KMS-11 (cell line): ENCODE data around the gene DMD.

Experiments
- H2AFZ ChIP-seq: fragments of 200-600 bp; sonication (generic); 2 replicates; pipeline ENCODE4 v1.6.1; 2016; ENCODE audit warnings: antibody characterized with exemption, mixed run types, low read depth
- H3K27ac ChIP-seq: fragments of 200-600 bp; sonication (generic); 2 replicates; pipeline ENCODE4 v1.6.1; 2016; ENCODE audit warnings: mild to moderate bottlenecking, mixed run types
- H3K27me3 ChIP-seq: fragments of 200-600 bp; sonication (generic); 2 replicates; pipeline ENCODE4 v1.6.1; 2017; ENCODE audit warnings: mild to moderate bottlenecking, low read depth, mixed run types, moderate library complexity; ENCODE audit not compliant: insufficient read depth
- H3K36me3 ChIP-seq: fragments of 200-600 bp; sonication (generic); 2 replicates; pipeline ENCODE4 v1.6.1; 2017; ENCODE audit warnings: mild to moderate bottlenecking, mixed run types; ENCODE audit not compliant: insufficient read depth
- H3K4me1 ChIP-seq: fragments of 200-600 bp; sonication (generic); 2 replicates; pipeline ENCODE4 v1.6.1; 2016; ENCODE audit warnings: mild to moderate bottlenecking, low read depth, mixed run types; ENCODE audit not compliant: poor library complexity, severe bottlenecking
- H3K4me2 ChIP-seq: fragments of 200-600 bp; sonication (generic); 2 replicates; pipeline ENCODE4 v1.7.0; 2016; ENCODE audit warnings: mild to moderate bottlenecking, mixed run types
- H3K4me3 ChIP-seq: fragments of 200-600 bp; sonication (generic); IDR thresholded peaks from 2 replicates; pipeline ENCODE4 v1.6.1; 2017; ENCODE audit warnings: low read depth, low read length, mixed read lengths; ENCODE audit not compliant: insufficient read depth
- H3K79me2 ChIP-seq: fragments of 200-600 bp; sonication (generic); 2 replicates; pipeline ENCODE4 v1.6.1; 2016; ENCODE audit warnings: low read depth, mixed run types; ENCODE audit not compliant: insufficient read depth
- H3K9ac ChIP-seq: fragments of 200-600 bp; sonication (generic); 2 replicates; pipeline ENCODE4 v1.6.1; 2016; ENCODE audit warnings: mild to moderate bottlenecking, mixed run types
- H4K20me1 ChIP-seq: fragments of 200-600 bp; sonication (generic); 2 replicates; pipeline ENCODE4 v1.6.1; 2016; ENCODE audit warnings: mild to moderate bottlenecking, mixed run types; ENCODE audit not compliant: insufficient read depth
- CTCF ChIP-seq: fragments of 200-600 bp; sonication (generic); conservative IDR thresholded peaks from 2 replicates; pipeline ENCODE4 v1.6.1; 2017; ENCODE audit warnings: low read depth, mild to moderate bottlenecking, antibody characterized with exemption, low read length, moderate library complexity, mixed read lengths

Gene DMD

GRCh38 chrX:31170792-31171191, 2040.6 kb downstream of the DMD start:
- Histone ChIP-seq H3K79me2 (no peaks in the 10 kb centered on the region), H4K20me1 (no peaks in the 10 kb centered on the region), H2AFZ (no peak overlapping the region), H3K36me3 (no peaks in the 10 kb centered on the region), H3K4me3 (no peak overlapping the region), H3K27ac (no peak overlapping the region), H3K9ac (no peak overlapping the region), H3K4me1 (no peaks in the 10 kb centered on the region), H3K4me2 (no peak overlapping the region), H3K27me3 (no peaks in the 10 kb centered on the region)
- TF ChIP-seq CTCF, result no peak

GRCh38 chrX:31168551-31168950, 2042.8 kb downstream of the DMD start:
- Histone ChIP-seq H3K27me3 (no peaks in the 10 kb centered on the region), H2AFZ (no peak overlapping the region), H3K4me2 (no peak overlapping the region), H3K4me3 (no peak overlapping the region), H3K27ac (no peak overlapping the region), H3K36me3 (no peaks in the 10 kb centered on the region), H4K20me1 (no peaks in the 10 kb centered on the region), H3K9ac (no peak overlapping the region), H3K79me2 (no peaks in the 10 kb centered on the region), H3K4me1 (no peaks in the 10 kb centered on the region)
- TF ChIP-seq CTCF, result no peak

- H3K27ac ChIP-seq, result no peak overlapping the region
- no peaks in the 10 kb centered on the region for H3K36me3 ChIP-seq
- H4K20me1 ChIP-seq, result no peaks in the 10 kb centered on the region
- H3K9ac ChIP-seq, result no peak overlapping the region
- no peak overlapping the region for H3K4me2 ChIP-seq
- no peak overlapping the region for H3K4me3 ChIP-seq
- H3K27me3 ChIP-seq, result no peaks in the 10 kb centered on the region
- TF ChIP-seq CTCF, result no peak
- no peak overlapping the region for H2AFZ ChIP-seq
- H3K79me2 ChIP-seq, result no peaks in the 10 kb centered on the region
- no peaks in the 10 kb centered on the region for H3K4me1 ChIP-seq
These were observed 2044.5 kb downstream of the DMD start for GRCh38 chrX:31166832-31167231.

- Histone ChIP-seq H3K4me1 (no peaks in the 10 kb centered on the region), H3K9ac (no peak overlapping the region), H4K20me1 (no peaks in the 10 kb centered on the region), H3K27me3 (no peaks in the 10 kb centered on the region), H3K36me3 (no peaks in the 10 kb centered on the region), H2AFZ (no peak overlapping the region), H3K27ac (no peak overlapping the region), H3K4me3 (no peak overlapping the region), H3K79me2 (no peaks in the 10 kb centered on the region), H3K4me2 (no peak overlapping the region)
- no peak for TF ChIP-seq CTCF
These were observed 2044.9 kb downstream of the DMD start for GRCh38 chrX:31166416-31166815.
